Choroid plexus epithelial cell (primary cell): Measurements from ENCODE around the gene NDST3.

Source experiments
- DNase-seq: peaks from one replicate; pipeline ENCODE4 v3.0.0-alpha.2; 2010; ENCODE audit warnings: low read depth
- H3K4me3 ChIP-seq: 2 replicates; pipeline ENCODE4 v1.5.1; 2011; ENCODE audit warnings: low read depth, mild to moderate bottlenecking, control low read depth, low read length, moderate library complexity
- TF ChIP-seq, protein P1 (sequence below): conservative IDR thresholded peaks from 2 replicates; pipeline ENCODE4 v1.5.1; 2011; ENCODE audit warnings: low read depth, mild to moderate bottlenecking, control low read depth, inconsistent platforms, low read length, moderate library complexity

The NDST3 gene

DNA sequence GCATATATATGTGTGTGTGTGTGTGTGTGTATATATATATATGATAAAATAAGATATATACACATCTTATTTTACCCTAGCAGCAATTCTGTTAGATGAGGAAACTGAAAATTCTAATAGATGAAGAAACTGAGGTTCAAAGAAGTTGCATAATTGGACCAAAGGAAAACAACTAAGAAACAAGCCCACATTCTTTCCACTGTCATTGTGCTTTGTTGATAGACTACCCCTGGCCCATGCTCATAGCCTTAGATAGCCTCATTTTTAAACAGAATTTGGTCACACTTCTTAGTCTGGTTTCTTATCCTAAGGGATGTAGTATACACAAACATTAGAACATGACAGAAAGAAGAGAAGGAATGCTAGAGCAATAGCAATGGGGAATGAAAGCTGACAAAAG, 138.8 kb downstream of the NDST3 start:
- H3K4me3 ChIP-seq, result no peak overlapping the region
- TF ChIP-seq, protein P1, sequence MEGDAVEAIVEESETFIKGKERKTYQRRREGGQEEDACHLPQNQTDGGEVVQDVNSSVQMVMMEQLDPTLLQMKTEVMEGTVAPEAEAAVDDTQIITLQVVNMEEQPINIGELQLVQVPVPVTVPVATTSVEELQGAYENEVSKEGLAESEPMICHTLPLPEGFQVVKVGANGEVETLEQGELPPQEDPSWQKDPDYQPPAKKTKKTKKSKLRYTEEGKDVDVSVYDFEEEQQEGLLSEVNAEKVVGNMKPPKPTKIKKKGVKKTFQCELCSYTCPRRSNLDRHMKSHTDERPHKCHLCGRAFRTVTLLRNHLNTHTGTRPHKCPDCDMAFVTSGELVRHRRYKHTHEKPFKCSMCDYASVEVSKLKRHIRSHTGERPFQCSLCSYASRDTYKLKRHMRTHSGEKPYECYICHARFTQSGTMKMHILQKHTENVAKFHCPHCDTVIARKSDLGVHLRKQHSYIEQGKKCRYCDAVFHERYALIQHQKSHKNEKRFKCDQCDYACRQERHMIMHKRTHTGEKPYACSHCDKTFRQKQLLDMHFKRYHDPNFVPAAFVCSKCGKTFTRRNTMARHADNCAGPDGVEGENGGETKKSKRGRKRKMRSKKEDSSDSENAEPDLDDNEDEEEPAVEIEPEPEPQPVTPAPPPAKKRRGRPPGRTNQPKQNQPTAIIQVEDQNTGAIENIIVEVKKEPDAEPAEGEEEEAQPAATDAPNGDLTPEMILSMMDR, result no peak
- peak; percentile 54 for DNase-seq

DNA sequence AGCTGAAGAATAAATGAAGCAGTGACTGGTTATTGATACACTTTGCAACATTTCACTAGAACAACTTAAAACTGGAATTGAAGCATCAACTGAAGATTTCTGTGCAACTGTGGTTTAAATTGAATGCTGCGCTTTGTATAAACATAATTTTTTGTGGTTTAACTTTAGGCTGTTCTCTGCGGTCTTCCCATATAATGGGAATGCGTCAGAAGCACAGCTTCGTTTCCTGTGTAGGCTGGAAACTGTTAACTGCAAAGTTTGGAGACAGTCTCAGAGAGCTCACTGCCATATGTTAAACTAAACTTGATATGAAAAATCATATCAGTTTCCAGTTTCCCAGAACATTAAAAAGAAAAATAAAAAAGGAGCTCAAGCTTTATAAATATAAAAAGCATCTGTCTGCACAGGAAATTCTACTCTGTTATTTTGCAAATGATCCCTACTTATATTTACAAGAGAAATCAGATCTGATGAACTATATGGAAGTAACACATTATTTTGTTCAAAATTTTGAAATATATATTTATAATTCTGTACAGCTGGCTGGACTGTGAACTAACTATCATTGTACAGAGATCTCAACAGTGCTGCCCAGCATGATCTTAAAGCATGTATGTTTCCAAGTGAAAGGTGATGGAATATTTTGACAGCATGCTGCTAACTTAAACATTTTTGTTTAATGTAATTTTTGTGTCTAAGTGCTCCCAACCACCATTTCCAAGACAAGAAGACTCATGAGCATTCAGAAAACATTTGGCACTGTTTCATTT, 139.9 kb downstream of the NDST3 start:
- TF ChIP-seq, protein P1, result no peak
- peak; percentile 95 for DNase-seq
- H3K4me3 ChIP-seq, result no peak overlapping the region

DNA sequence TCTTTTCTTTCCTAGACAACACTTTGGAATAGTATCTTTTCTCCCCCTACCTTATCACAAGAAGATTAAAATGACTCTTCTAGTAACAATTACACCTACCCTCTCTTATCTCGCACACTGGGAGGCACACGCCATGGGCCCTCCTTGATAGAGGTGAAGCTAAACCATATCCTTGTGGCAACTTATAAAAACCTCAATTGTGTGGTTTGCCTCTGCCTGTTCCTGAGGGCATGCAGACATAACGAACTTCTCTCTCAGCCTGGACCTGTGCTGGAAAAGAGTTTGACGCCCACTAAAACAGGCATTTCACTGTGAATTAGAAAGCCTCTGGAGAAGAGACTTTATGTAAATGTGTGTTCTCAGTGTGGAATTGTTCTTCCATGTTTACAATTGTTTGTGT, 141.2 kb downstream of the NDST3 start:
- H3K4me3 ChIP-seq, result no peak overlapping the region
- no peak for DNase-seq
- TF ChIP-seq, protein P1, result no peak

DNA sequence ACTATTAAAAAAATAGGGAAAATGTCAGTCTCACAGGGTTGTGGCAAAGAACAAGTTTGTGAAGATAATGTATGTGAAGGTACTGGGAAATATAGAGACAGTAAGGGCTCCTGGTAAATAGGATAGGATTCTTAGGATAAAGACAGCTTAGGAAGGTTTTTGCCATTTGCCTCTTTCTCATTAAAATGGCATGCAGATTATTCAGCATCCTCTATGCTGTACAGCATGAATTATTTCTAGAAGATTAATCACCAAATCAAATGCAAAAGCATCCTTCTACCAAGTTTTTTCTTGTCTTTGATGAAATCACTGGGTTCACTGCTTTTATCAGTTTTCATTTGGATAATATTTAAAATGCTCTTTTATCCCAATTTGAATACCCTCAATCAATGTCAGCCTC, 142.8 kb downstream of the NDST3 start:
- DNase-seq, result no peak
- TF ChIP-seq, protein P1, result no peak

DNA sequence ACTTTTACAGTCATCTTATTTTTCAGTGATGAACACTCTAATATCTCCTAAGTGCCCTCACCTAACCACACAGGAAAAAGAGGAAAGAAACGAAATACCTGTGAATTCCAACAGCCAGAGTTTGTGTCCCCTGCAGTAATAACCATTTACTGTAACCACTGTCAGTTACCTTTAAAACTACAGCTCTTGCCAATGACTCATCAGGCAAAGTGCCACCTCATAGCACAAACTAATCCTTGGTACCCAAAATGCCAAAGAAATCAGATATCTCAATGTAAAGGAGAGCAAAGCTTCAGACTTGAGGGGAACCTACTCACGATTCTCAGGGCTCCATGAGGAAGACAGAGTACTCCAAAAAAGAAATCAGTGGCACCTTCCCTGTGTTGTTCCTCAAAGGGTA, 146.5 kb downstream of the NDST3 start:
- no peak overlapping the region for H3K4me3 ChIP-seq
- TF ChIP-seq, protein P1, result no peak
- no peak for DNase-seq

More for the DNA sequence above, 142.8 kb downstream of the NDST3 start:
- H3K4me3 ChIP-seq, result no peak overlapping the region

DNA sequence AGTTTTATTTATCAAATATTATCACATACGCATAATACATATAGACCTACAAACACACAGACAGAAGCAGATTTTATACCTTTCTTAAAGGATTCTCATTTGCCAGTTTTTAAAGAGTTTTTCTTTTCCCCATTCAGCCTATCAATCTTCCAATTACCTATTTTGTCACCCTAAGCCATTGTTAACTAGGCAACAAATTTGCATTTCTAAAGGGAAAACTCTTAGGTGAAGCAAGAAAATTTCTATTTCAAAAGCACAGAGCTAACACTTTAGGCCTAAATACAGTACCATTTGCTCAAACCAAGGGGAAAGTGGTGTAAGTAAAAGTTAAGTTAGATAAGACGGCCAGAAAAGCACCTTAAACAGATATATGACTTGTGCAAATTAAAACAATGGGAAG, 156.6 kb downstream of the NDST3 start:
- H3K4me3 ChIP-seq, result no peak overlapping the region
- DNase-seq, result no peak
- TF ChIP-seq, protein P1, result no peak

DNA sequence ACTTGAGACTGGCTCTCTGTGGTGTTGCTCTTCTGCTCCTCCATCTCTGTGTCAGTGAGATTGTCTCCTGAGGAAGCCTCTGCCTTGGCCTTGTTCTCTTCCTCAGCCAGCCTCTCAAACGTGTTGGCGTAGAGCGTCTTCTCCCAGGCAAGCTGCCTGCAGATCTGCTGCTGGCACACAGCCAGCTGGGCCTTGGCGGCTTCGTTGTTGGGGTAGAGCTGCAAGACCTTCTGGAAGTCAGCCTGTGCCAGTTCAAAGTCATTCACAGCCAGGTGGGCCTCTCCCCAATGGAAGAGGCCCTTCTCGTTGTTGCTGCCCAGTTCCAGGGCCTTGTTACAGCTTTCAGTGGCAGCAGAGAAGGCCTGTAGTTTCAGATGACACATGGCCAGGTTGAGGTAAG, 159.1 kb downstream of the NDST3 start:
- no peak for DNase-seq
- TF ChIP-seq, protein P1, result no peak
- H3K4me3 ChIP-seq, result no peak overlapping the region
